Suprapubic skin (tissue), 4 donors: ENCODE measurements around the gene PNMA3.

Experiments
- EP300 ChIP-seq: sonication (generic); formaldehyde crosslinking; IDR thresholded peaks from one replicate; pipeline ENCODE4 v1.6.1; 2017; ENCODE audit warnings: antibody characterized with exemption
- POLR2A ChIP-seq, 2 donors: fragments of 450-650 bp; IDR thresholded peaks; one replicate each; pipeline ENCODE4 v1.6.1; 2017; ENCODE audit warnings: antibody characterized with exemption in 2 of 2, mild to moderate bottlenecking in 2 of 2, moderate library complexity in 2 of 2
- POLR2AphosphoS5 ChIP-seq, 3 donors: sonication (generic); formaldehyde crosslinking; IDR thresholded peaks; one replicate each; pipeline ENCODE4 v1.6.1; 2017; ENCODE audit warnings: antibody characterized with exemption in 3 of 3
- TF ChIP-seq, protein P1 (sequence below), 2 donors: fragments of 200-600 bp in 1 of 2; fragments of 450-650 bp in 1 of 2; sonication (generic) in 1 of 2; IDR thresholded peaks; one replicate each; pipeline ENCODE4 v1.5.1; 2016 to 2019; ENCODE audit warnings: antibody characterized with exemption in 2 of 2, mild to moderate bottlenecking in 1 of 2, moderate library complexity in 1 of 2

- TF ChIP-seq POLR2AphosphoS5 (IDR thresholded peaks at IDR 0.05) = no peak
- TF ChIP-seq POLR2A (IDR thresholded peaks at IDR 0.05) = no peak
- TF ChIP-seq, protein P1, sequence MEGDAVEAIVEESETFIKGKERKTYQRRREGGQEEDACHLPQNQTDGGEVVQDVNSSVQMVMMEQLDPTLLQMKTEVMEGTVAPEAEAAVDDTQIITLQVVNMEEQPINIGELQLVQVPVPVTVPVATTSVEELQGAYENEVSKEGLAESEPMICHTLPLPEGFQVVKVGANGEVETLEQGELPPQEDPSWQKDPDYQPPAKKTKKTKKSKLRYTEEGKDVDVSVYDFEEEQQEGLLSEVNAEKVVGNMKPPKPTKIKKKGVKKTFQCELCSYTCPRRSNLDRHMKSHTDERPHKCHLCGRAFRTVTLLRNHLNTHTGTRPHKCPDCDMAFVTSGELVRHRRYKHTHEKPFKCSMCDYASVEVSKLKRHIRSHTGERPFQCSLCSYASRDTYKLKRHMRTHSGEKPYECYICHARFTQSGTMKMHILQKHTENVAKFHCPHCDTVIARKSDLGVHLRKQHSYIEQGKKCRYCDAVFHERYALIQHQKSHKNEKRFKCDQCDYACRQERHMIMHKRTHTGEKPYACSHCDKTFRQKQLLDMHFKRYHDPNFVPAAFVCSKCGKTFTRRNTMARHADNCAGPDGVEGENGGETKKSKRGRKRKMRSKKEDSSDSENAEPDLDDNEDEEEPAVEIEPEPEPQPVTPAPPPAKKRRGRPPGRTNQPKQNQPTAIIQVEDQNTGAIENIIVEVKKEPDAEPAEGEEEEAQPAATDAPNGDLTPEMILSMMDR (IDR thresholded peaks at IDR 0.05) = no peak
- TF ChIP-seq EP300 = no peak
Observed at GRCh38 chrX:153030801-153031200, 25.5 kb upstream of the PNMA3 start.
